IMR-90 (cell line): ENCODE data around the gene ARL4A. TPM values are rescaled to one million over a fixed set of nuclear protein-coding genes. Genes with fewer than 3 reads are reported as not detected.

Experiments used
- ATAC-seq: fragments of 200-7000 bp; cut with Tn5 transposase; 2 replicates; pipeline ENCODE4 v1.9.1; 2020; ENCODE audit warnings: low read depth, mild to moderate bottlenecking, moderate library complexity
- BruUV-seq: library from RNA; stranded (reverse); fragments of 400-500 nt; replicated peaks from 2 replicates; lab custom pipeline; 2021; lab: Mats Ljungman, UMichigan
- CTCF ChIA-PET: fragments of 300-600 bp; formaldehyde crosslinking; extraction: SDS; loops from one replicate; lab custom pipeline; 2021; ENCODE audit warnings: antibody characterized with exemption; lab: Yijun Ruan, JAX
- POLR2A ChIA-PET: fragments of 300-600 bp; sonication (Branson Sonifier 250); formaldehyde crosslinking; loops from one replicate; lab custom pipeline; 2022; ENCODE audit warnings: antibody characterized with exemption; ENCODE audit not compliant: unreplicated experiment; lab: Charles Lee
- DNase-seq: peaks from one replicate; pipeline ENCODE4 v3.0.0; 2013
- H2AFZ ChIP-seq: replicated peaks from 2 replicates; pipeline ENCODE3; 2013; ENCODE audit warnings: low read length, mild to moderate bottlenecking; ENCODE audit not compliant: poor library complexity
- H2AK5ac ChIP-seq: 2 replicates; pipeline ENCODE4 v1.6.1; 2013; ENCODE audit warnings: low read depth, low read length, inconsistent platforms
- H2AK9ac ChIP-seq: replicated peaks from 2 replicates; pipeline ENCODE3; 2013; ENCODE audit warnings: mild to moderate bottlenecking, low read depth, low read length, moderate library complexity; ENCODE audit not compliant: poor library complexity
- H2BK120ac ChIP-seq: 2 replicates; pipeline ENCODE4 v1.6.1; 2013; ENCODE audit warnings: low read depth, low read length, inconsistent platforms
- H2BK15ac ChIP-seq: 3 replicates; pipeline ENCODE4 v1.6.1; 2013; ENCODE audit warnings: low read depth, low read length, inconsistent platforms
- H2BK20ac ChIP-seq: 2 replicates; pipeline ENCODE4 v1.6.1; 2013; ENCODE audit warnings: low read depth, mild to moderate bottlenecking, inconsistent platforms, low read length, moderate library complexity
- H2BK5ac ChIP-seq: 2 replicates; pipeline ENCODE4 v1.6.1; 2013; ENCODE audit warnings: mild to moderate bottlenecking, low read depth, low read length, inconsistent platforms; ENCODE audit not compliant: poor library complexity, severe bottlenecking
- H3K14ac ChIP-seq: replicated peaks from 2 replicates; pipeline ENCODE4 v1.6.1; 2013; ENCODE audit warnings: low read depth, low read length, inconsistent platforms
- H3K18ac ChIP-seq: 2 replicates; pipeline ENCODE4 v1.6.1; 2013; ENCODE audit warnings: low read depth, low read length, control low read depth
- H3K23ac ChIP-seq: 2 replicates; pipeline ENCODE4 v1.6.1; 2013; ENCODE audit warnings: low read depth, low read length, inconsistent platforms
- H3K27ac ChIP-seq: 2 replicates; pipeline ENCODE4 v1.5.1; 2013; ENCODE audit warnings: mild to moderate bottlenecking, control low read depth, low read length; ENCODE audit not compliant: insufficient read depth
- H3K27me3 ChIP-seq: 2 replicates; pipeline ENCODE4 v1.6.1; 2013; ENCODE audit warnings: low read length; ENCODE audit not compliant: control insufficient read depth, insufficient read depth
- H3K36me3 ChIP-seq: 2 replicates; pipeline ENCODE4 v1.6.1; 2013; ENCODE audit warnings: low read length, mixed read lengths; ENCODE audit not compliant: control insufficient read depth, insufficient read depth
- H3K4ac ChIP-seq: 2 replicates; pipeline ENCODE4 v1.6.1; 2013; ENCODE audit warnings: low read depth, low read length, inconsistent platforms
- H3K4me1 ChIP-seq: 2 replicates; pipeline ENCODE4 v1.6.1; 2013; ENCODE audit warnings: low read length, mixed read lengths; ENCODE audit not compliant: control insufficient read depth, insufficient read depth
- H3K4me2 ChIP-seq: 2 replicates; pipeline ENCODE4 v1.6.1; 2013; ENCODE audit warnings: low read depth, mild to moderate bottlenecking, control low read depth, low read length, moderate library complexity
- H3K4me3 ChIP-seq: 2 replicates; pipeline ENCODE4 v1.5.1; 2013; ENCODE audit warnings: low read depth, mild to moderate bottlenecking, control low read depth, low read length, moderate library complexity; ENCODE audit not compliant: insufficient read depth
- H3K56ac ChIP-seq: 2 replicates; pipeline ENCODE4 v1.6.1; 2013; ENCODE audit warnings: low read length, inconsistent platforms; ENCODE audit not compliant: insufficient read depth; ENCODE audit errors: extremely low read depth
- H3K79me1 ChIP-seq, 2 experiments: 2 replicates each; pipeline ENCODE4 v1.6.1; 2013; ENCODE audit warnings: low read length in 2 of 2, inconsistent platforms in 1 of 2, low read depth in 1 of 2
- H3K9ac ChIP-seq: 2 replicates; pipeline ENCODE4 v1.6.1; 2013; ENCODE audit warnings: low read depth, low read length, control low read depth
- H3K9me1 ChIP-seq: 2 replicates; pipeline ENCODE4 v1.6.1; 2013; ENCODE audit warnings: low read length, inconsistent platforms; ENCODE audit not compliant: insufficient read depth
- H3K9me3 ChIP-seq: 2 replicates; pipeline ENCODE4 v1.6.1; 2013; ENCODE audit warnings: low read length; ENCODE audit not compliant: control insufficient read depth, insufficient read depth
- H4K20me1 ChIP-seq: 2 replicates; pipeline ENCODE4 v1.6.1; 2013; ENCODE audit warnings: low read length, inconsistent platforms; ENCODE audit not compliant: insufficient read depth
- H4K5ac ChIP-seq: 2 replicates; pipeline ENCODE4 v1.6.1; 2013; ENCODE audit warnings: mild to moderate bottlenecking, low read depth, low read length, control low read depth
- H4K8ac ChIP-seq, 2 experiments: 2 replicates each; pipeline ENCODE4 v1.6.1; 2013; ENCODE audit warnings: low read depth in 2 of 2, low read length in 2 of 2, control low read depth in 1 of 2, inconsistent platforms in 1 of 2
- H4K91ac ChIP-seq: 2 replicates; pipeline ENCODE4 v1.6.1; 2013; ENCODE audit warnings: low read depth, low read length, inconsistent platforms; ENCODE audit not compliant: insufficient read depth
- BHLHE40 ChIP-seq: fragments of 150-350 bp; IDR thresholded peaks from 2 replicates; pipeline ENCODE4 v1.6.1; 2016; ENCODE audit warnings: mild to moderate bottlenecking, low read depth, low read length
- CEBPB ChIP-seq: IDR thresholded peaks from 2 replicates; pipeline ENCODE4 v1.6.1; 2012; ENCODE audit warnings: low read depth, low read length, improper control_type of control experiment
- FOS ChIP-seq: fragments of 150-350 bp; IDR thresholded peaks from 2 replicates; pipeline ENCODE4 v1.6.1; 2016; ENCODE audit warnings: low read depth, low read length
- MAFK ChIP-seq: IDR thresholded peaks from 2 replicates; pipeline ENCODE4 v1.6.1; 2012; ENCODE audit warnings: low read depth, low read length, improper control_type of control experiment
- MAZ ChIP-seq: IDR thresholded peaks from 2 replicates; pipeline ENCODE4 v1.6.1; 2012; ENCODE audit warnings: low read depth, mild to moderate bottlenecking, low read length, improper control_type of control experiment, moderate library complexity, borderline replicate concordance
- MXI1 ChIP-seq: IDR thresholded peaks from 2 replicates; pipeline ENCODE4 v1.6.1; 2012; ENCODE audit warnings: low read depth, mild to moderate bottlenecking, low read length, moderate library complexity, borderline replicate concordance
- NFE2L2 ChIP-seq: fragments of 150-350 bp; IDR thresholded peaks from 2 replicates; pipeline ENCODE4 v1.6.1; 2016; ENCODE audit warnings: low read depth, mild to moderate bottlenecking, low read length
- POLR2A ChIP-seq: IDR thresholded peaks from 2 replicates; pipeline ENCODE4 v1.6.1; 2012; ENCODE audit warnings: mild to moderate bottlenecking, low read depth, low read length
- RAD21 ChIP-seq: IDR thresholded peaks from 2 replicates; pipeline ENCODE4 v1.6.1; 2012; ENCODE audit warnings: low read length, improper control_type of control experiment
- RCOR1 ChIP-seq: IDR thresholded peaks from 2 replicates; pipeline ENCODE4 v1.6.1; 2012; ENCODE audit warnings: mild to moderate bottlenecking, low read length, improper control_type of control experiment; ENCODE audit not compliant: insufficient replicate concordance
- RFX5 ChIP-seq: IDR thresholded peaks from 2 replicates; pipeline ENCODE4 v1.8.0; 2012; ENCODE audit warnings: low read depth, mild to moderate bottlenecking, low read length, moderate library complexity
- SMC3 ChIP-seq: fragments of 150-350 bp; IDR thresholded peaks from 2 replicates; pipeline ENCODE4 v1.6.1; 2016; ENCODE audit warnings: low read depth, mild to moderate bottlenecking, antibody characterized with exemption, low read length, moderate library complexity
- WGBS, 2 experiments: methylation state at CpG; one replicate each; pipeline versions ENCODE4 v1.1.5 to v1.1.7; 2013; ENCODE audit warnings: missing lambda C conversion rate in 2 of 2; ENCODE audit not compliant: insufficient read length in 1 of 2; ENCODE audit errors: extremely low coverage in 2 of 2; 5-methylcytosine and 5-hydroxymethylcytosine counted together
- dilution Hi-C: fragments of 300-500 bp; cut with HindIII; formaldehyde crosslinking; loops from one replicate; pipeline ENCODE4 v1.14.3; 2018; ENCODE audit warnings: low sequenced_read_pairs; ENCODE audit not compliant: unreplicated experiment
- in situ Hi-C: fragments of 300-500 bp; cut with MboI; formaldehyde crosslinking; loops from 3 replicates; pipeline ENCODE4 v1.14.3; 2019; ENCODE audit warnings: low sequenced_read_pairs, inconsistent platforms, mixed read lengths
- intact Hi-C: fragments of 100-400 bp; cut with micrococcal nuclease; formaldehyde crosslinking; loops from 2 replicates; pipeline ENCODE4 v1.10.0; 2022
- polyA plus RNA-seq, 3 experiments: library from polyadenylated mRNA; depleted of rRNA; stranded (reverse); fragments of >200 nt; gene quantifications; 2 replicates each; pipeline ENCODE4 v1.2.3, GENCODE V29; 2012; ENCODE audit warnings: low replicate concordance in 1 of 3
- total RNA-seq: library from RNA; depleted of rRNA; stranded (reverse); fragments of >200 nt; gene quantifications from 2 replicates; pipeline ENCODE4 v1.2.3, GENCODE V29; 2012
- TF ChIP-seq, protein P1 (sequence below): fragments of 150-350 bp; IDR thresholded peaks from 2 replicates; pipeline ENCODE4 v1.6.1; 2016; ENCODE audit warnings: low read depth, mild to moderate bottlenecking, low read length, moderate library complexity, borderline replicate concordance
- TF ChIP-seq, protein P2 (sequence below): conservative IDR thresholded peaks from 2 replicates; pipeline ENCODE4 v1.5.1; 2012; ENCODE audit warnings: mild to moderate bottlenecking, low read depth, low read length, improper control_type of control experiment

ARL4A gene
- total and polyA plus RNA-seq, 2 of the 4 experiments (the other 2 are of a cell fraction) = 13.7 to 22.4 TPM

GRCh38 chr7:12686234-12686890, 1.1 kb upstream of the ARL4A start:
- 20% methylated on average over 28 of the region's 54 CpGs; no CpG with 5 or more reads in 1 of the 2 experiments for WGBS, 2 experiments
- H4K8ac ChIP-seq = peak overlapping the region; percentile 61 to 83
- peak; percentile 77 for ATAC-seq
- peak overlapping the region; percentile 4; the same call in 1 of the 2 replicates for H3K18ac ChIP-seq
- peak overlapping the region; percentile 32 for H3K4ac ChIP-seq
- H4K20me1 ChIP-seq = no peaks in the 10 kb centered on the region
- no peaks in the 10 kb centered on the region for H3K9me1 ChIP-seq
- dilution Hi-C loops = no loop called here
- H3K9me3 ChIP-seq = no peaks in the 10 kb centered on the region
- H2AK5ac ChIP-seq = peak overlapping the region; percentile 67; the same call in 1 of the 2 replicates
- no peaks in the 10 kb centered on the region for H3K27me3 ChIP-seq
- no TSS peak for BruUV-seq
- H3K14ac ChIP-seq = peak overlapping the region; percentile 59; the same call in 1 of the 2 replicates
- CTCF ChIA-PET = interaction anchor here (0.5 to 3.1 kb wide), 21 partner anchors 11 to 883 kb away, joined by 3 to 27 read pairs (median 3); no protein-coding TSS in a partner anchor
- no peaks in the 10 kb centered on the region for H3K36me3 ChIP-seq
- peak overlapping the region; percentile 98 for H2AFZ ChIP-seq
- H2BK5ac ChIP-seq = peak overlapping the region; percentile 57
- peak overlapping the region; percentile 11; the same call in 1 of the 2 replicates for H3K9ac ChIP-seq
- peak overlapping the region; percentile 77 for H3K4me3 ChIP-seq
- peak overlapping the region; percentile 87 for H3K4me2 ChIP-seq
- peak overlapping the region; percentile 45 for H4K5ac ChIP-seq
- H2BK15ac ChIP-seq = peak overlapping the region; percentile 46; the same call in 1 of the 3 replicates
- peak overlapping the region; percentile 5; the same call in 1 of the 2 replicates for H2BK20ac ChIP-seq
- POLR2A ChIA-PET = interaction anchor here (0.9 kb wide), 1 partner anchor 43 kb away, joined by 3 read pairs; no protein-coding TSS in a partner anchor
- peaks cover 8 to 14% of the 10 kb centered on the region in 2 experiments for H3K79me1 ChIP-seq
- peak overlapping the region; percentile 38 for H2BK120ac ChIP-seq
- no peak overlapping the region for H3K23ac ChIP-seq
- H4K91ac ChIP-seq = peak overlapping the region; percentile 83; the same call in 1 of the 2 replicates
- peak; percentile 77 for DNase-seq
- intact Hi-C loops = loop anchor here (2.0 to 5.0 kb wide), 5 partner anchors 71 to 511 kb away; no protein-coding TSS in a partner anchor
- H3K56ac ChIP-seq = no peak overlapping the region; the same call in 1 of the 2 replicates
- H3K4me1 ChIP-seq = no peaks in the 10 kb centered on the region
- peak overlapping the region; percentile 67 for H3K27ac ChIP-seq
- in situ Hi-C loops = loop anchor here (25.0 kb wide), 1 partner anchor 426 kb away; no protein-coding TSS in a partner anchor
- H2AK9ac ChIP-seq = peak overlapping the region; percentile 93
- TF ChIP-seq, protein P1, sequence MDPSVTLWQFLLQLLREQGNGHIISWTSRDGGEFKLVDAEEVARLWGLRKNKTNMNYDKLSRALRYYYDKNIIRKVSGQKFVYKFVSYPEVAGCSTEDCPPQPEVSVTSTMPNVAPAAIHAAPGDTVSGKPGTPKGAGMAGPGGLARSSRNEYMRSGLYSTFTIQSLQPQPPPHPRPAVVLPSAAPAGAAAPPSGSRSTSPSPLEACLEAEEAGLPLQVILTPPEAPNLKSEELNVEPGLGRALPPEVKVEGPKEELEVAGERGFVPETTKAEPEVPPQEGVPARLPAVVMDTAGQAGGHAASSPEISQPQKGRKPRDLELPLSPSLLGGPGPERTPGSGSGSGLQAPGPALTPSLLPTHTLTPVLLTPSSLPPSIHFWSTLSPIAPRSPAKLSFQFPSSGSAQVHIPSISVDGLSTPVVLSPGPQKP = no peak
- TF ChIP-seq MAZ (peak; percentile 89; the same call in 1 of the 2 replicates), NFE2L2 (no peak), POLR2A (no peak), MAFK (no peak), RFX5 (no peak), SMC3 (peak; percentile 30; the same call in 1 of the 2 replicates), CEBPB (no peak), RAD21 (peak; percentile 44), RCOR1 (no peak), FOS (0 out of 2 replicates have a peak, but pooled peaks have one; percentile 11), MXI1 (peak; percentile 94), BHLHE40 (peak; percentile 46)
- TF ChIP-seq, protein P2, sequence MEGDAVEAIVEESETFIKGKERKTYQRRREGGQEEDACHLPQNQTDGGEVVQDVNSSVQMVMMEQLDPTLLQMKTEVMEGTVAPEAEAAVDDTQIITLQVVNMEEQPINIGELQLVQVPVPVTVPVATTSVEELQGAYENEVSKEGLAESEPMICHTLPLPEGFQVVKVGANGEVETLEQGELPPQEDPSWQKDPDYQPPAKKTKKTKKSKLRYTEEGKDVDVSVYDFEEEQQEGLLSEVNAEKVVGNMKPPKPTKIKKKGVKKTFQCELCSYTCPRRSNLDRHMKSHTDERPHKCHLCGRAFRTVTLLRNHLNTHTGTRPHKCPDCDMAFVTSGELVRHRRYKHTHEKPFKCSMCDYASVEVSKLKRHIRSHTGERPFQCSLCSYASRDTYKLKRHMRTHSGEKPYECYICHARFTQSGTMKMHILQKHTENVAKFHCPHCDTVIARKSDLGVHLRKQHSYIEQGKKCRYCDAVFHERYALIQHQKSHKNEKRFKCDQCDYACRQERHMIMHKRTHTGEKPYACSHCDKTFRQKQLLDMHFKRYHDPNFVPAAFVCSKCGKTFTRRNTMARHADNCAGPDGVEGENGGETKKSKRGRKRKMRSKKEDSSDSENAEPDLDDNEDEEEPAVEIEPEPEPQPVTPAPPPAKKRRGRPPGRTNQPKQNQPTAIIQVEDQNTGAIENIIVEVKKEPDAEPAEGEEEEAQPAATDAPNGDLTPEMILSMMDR = peak; percentile 97
